T-helper 2 cell treated with Interferon-gamma antibody and Interleukin-4, amounts not matched to agents 5 μg/mL and 100 μg/mL, for 36 hours (primary cell): ENCODE results near the gene LRPAP1.
"Not testable (repeated sequence)": the region's sequence is repeated elsewhere in the genome, so short reads cannot be mapped to it uniquely, and the experiment has no call there.

Experiments
- DNase-seq: peaks from one replicate; pipeline ENCODE4 v3.0.0; 2021; ENCODE audit warnings: low spot score
- H3K27ac Mint-ChIP-seq: one replicate; pipeline ENCODE4 v1.8.0; 2021; ENCODE audit warnings: mild to moderate bottlenecking, mixed read lengths
- H3K27me3 Mint-ChIP-seq: one replicate; pipeline ENCODE4 v1.8.0; 2021; ENCODE audit warnings: low read depth, mixed read lengths
- H3K36me3 Mint-ChIP-seq: one replicate; pipeline ENCODE4 v1.8.0; 2021; ENCODE audit warnings: low read depth, mixed read lengths
- H3K4me1 Mint-ChIP-seq: one replicate; pipeline ENCODE4 v1.8.0; 2021; ENCODE audit warnings: low read depth, mixed read lengths
- H3K4me3 Mint-ChIP-seq: one replicate; pipeline ENCODE4 v1.8.0; 2022; ENCODE audit warnings: mild to moderate bottlenecking, moderate library complexity, mixed read lengths
- H3K9me3 Mint-ChIP-seq: one replicate; pipeline ENCODE4 v1.8.0; 2021; ENCODE audit warnings: mixed read lengths

LRPAP1 gene

DNA sequence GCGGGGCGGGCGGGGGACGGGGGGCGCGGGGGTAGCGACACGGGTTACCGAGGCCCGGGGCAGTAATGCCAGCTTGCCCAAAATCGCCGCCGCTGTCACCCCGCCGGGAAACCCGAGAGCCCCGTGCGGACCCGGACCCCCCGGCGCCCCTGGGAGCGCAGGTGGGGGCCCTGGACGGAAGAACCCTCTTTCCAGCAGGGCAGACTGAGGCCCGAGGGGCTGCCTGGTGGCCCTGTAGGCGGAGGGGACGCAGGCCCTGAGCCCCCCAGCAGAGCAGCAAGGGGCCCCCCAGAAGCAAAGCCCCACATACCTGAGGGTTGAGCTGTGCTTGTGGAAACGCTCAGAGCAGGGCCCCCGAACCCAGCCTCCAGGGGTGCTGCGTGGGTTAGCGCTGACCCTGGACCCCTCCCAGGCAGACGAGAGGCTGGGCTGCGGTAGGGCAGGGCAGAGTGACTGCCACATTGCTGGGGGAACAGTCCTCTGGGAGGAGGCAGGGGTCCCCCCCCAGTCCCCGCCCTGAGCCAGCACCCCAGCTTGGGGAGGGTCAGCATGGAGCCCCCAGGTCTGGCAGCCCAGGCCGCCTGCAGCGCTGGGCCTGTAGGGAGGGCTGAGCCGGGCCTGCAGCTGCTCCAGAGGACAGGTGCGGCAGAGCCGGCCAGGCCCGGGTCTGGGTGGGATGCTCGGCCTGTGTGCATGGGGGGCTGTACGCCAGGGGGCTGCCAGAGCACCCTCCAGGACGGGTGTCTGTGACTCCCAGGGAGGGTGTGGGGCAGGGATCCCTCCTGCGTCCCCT is 68.5 kb downstream of the LRPAP1 start:
- DNase-seq, result no peak
- Mint-ChIP-seq H3K4me1 (no peaks in the 10 kb centered on the region), H3K4me3 (no peak overlapping the region), H3K27ac (no peak overlapping the region), H3K27me3 (peaks cover 10% of the 10 kb centered on the region), H3K9me3 (no peaks in the 10 kb centered on the region), H3K36me3 (no peaks in the 10 kb centered on the region)

DNA sequence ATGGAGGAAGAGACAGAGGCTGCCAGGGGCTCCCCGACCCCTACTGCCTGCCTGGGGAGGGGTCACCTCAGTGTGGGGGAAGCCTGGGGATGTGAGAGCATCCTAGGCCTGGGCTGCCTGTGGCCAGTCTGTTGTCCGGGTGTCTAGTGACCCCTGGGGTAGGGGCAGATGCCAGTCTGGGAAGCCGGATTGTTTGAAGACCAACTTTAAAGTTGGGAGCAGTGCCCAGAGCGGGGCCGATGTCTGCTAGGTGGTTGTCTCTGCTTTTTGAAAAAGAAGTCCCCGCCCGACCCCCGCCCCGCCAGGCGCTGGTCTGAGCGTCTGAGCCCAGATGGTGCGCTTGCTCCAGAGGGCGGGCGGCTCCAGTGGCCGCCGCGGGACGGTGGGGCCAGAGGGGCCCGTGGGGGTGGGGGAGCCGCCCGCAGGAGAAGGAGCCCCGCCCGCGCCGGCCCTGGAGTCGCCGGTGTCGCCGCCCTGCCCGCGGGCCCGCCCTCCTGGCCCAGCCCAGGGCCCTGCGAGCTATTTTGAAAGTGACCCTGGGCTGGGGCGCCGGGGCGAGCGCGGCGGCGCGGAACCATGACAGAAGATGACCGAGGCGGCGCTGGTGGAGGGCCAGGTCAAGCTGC is 69.3 kb downstream of the LRPAP1 start, which contains the start of gene DOK7:
Gene DOK7 (plus strand): TSS at position 517 of the 626 bp plus-strand sequence. CDS start 70 bp downstream, at position 587.
- no peaks in the 10 kb centered on the region for H3K9me3 Mint-ChIP-seq
- H3K27ac Mint-ChIP-seq, result no peak within 1 kb of the TSS
- H3K4me3 Mint-ChIP-seq, result no peak within 1 kb of the TSS
- DNase-seq, result no peak
- H3K27me3 Mint-ChIP-seq, result peaks cover 10% of the 10 kb centered on the region
- H3K36me3 Mint-ChIP-seq, result no peaks in the 10 kb centered on the region
- H3K4me1 Mint-ChIP-seq, result no peaks in the 10 kb centered on the region

DNA sequence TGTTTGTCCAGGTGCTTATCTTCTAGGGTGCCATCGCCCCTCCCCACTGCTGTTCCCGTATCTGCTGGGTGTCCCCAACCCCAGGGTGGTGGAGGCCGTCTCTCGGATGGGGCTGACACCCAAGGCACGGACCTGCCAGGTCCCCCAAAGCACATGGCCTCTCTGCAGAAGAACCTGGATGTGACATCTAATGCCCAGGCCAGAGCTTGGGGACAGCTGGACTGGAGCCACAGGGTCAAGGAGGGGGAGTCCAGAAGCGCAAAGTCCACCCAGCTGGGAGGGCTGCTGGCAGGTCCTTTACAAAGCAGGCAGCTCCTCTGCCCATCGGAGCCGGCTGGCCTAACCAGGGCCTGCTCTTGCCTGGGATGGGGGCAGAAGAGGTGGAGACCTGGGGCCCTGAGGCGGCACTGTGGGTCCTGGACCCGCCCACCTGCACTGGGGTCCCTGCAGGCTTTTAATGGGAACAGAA is 69.9 kb downstream of the LRPAP1 start:
- DNase-seq, result no peak
- peaks cover 10% of the 10 kb centered on the region for H3K27me3 Mint-ChIP-seq
- H3K4me3 Mint-ChIP-seq, result no peak overlapping the region
- no peaks in the 10 kb centered on the region for H3K36me3 Mint-ChIP-seq
- H3K9me3 Mint-ChIP-seq, result no peaks in the 10 kb centered on the region
- no peaks in the 10 kb centered on the region for H3K4me1 Mint-ChIP-seq
- no peak overlapping the region for H3K27ac Mint-ChIP-seq

DNA sequence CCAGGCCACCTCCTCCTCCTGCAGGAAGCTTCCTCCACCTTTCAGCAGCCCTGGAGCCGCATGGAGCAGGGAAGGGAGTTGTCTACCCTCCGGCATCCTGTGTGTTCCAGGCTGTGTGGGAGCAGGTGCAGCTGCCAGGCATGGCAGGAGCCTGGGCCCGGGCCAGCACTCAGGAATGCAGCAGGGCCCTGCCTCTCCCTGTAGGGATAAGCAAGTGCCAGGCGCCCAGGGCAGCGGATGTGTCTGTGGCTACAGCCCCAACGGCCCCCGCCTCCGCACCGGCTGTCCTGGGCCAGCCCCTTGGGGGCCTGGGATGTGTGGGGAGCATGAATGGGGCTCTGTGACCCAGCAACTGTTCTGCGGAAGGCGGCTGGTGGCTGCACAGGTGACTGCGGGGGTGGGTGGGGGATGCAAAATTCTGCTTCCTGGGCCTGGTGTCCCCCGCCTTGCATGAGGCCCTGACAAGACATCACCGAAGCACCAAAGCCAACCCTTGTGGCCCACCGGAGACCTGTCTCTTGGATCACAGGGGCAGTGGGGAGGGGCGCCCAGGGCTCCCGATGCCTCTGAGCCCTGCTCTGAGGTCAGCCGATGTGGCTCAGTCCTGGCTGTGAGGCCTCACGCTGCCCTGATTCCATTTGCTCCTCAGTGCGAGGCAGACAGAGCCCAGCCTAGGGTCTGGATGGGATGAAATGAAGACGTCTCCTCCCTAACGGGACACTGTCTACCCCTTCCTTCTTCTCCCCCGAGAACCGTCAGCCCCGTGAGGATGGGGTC is 70.5 kb downstream of the LRPAP1 start:
- Mint-ChIP-seq H3K27me3 (peaks cover 10% of the 10 kb centered on the region), H3K4me1 (no peaks in the 10 kb centered on the region), H3K36me3 (no peaks in the 10 kb centered on the region), H3K27ac (no peak overlapping the region), H3K4me3 (no peak overlapping the region), H3K9me3 (no peaks in the 10 kb centered on the region)
- no peak for DNase-seq

DNA sequence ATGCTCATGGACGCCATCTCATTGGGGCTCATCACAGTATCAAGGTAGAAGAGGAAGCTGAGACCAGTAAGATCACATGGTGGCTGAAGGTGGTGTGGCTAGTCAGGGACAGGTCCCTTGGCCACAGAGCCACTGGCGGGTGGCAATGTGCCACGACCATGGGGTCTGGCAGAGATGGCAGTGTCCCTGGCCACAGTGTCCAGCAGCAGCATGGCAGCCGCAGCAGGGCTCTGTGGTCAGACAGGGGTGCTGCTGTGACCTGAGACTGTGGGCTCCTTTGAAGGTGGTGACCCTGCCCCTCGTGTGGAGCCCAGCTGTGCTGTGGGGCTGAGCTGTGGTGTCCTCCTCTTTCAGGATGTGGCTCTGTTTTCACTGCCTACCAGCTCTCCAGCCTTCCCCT is 71.3 kb downstream of the LRPAP1 start:
- no peak for DNase-seq
- H3K9me3 Mint-ChIP-seq, result peaks cover under 1% of the 10 kb centered on the region
- peaks cover 10% of the 10 kb centered on the region for H3K27me3 Mint-ChIP-seq
- H3K36me3 Mint-ChIP-seq, result no peaks in the 10 kb centered on the region
- H3K4me1 Mint-ChIP-seq, result no peaks in the 10 kb centered on the region
- H3K27ac Mint-ChIP-seq, result no peak overlapping the region
- no peak overlapping the region for H3K4me3 Mint-ChIP-seq

DNA sequence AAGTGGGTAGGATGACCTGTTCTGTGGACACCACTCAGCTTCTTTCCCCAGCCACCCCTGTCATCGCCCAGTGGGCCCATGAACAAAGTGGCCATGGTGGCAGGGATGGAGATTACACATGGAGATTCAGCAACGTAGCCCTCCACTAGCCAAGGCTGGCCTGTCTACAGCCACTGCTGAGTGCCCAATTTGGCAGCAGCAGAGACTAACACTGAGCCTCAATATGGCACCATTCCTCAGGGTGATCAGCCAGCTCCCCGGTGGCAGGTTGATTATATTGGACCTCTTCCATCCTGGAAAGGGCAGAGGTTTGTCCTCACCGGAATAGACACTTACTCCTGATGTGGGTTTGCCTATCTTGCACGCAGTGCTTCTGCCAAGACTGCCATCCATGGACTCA is 73.1 kb downstream of the LRPAP1 start:
- not testable (repeated sequence) for H3K36me3 Mint-ChIP-seq, H3K4me1 Mint-ChIP-seq

DNA sequence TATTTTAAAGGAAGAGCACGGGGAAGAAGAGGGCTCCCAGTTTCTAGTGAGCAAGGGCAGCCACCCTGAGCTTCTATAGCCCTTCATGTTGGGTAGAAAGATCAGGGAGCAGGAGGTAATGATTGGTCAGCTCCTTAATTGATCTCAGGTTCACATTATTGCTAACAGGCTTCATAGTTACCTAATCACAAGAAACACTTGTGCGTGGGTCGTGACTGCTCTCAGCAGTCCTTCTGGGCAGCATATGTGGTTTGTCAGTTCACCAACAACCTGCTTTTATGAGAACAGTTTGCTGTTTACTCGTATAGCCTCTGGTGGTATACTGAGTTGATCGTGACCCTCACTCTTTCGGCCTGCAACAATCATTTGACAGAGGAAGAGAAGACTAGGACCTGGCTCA is 73.9 kb downstream of the LRPAP1 start:
- H3K36me3 Mint-ChIP-seq, result no peaks in the 10 kb centered on the region
- H3K4me1 Mint-ChIP-seq, result no peaks in the 10 kb centered on the region
- peaks cover 12% of the 10 kb centered on the region for H3K27me3 Mint-ChIP-seq
- no peak overlapping the region for H3K4me3 Mint-ChIP-seq
- no peak for DNase-seq
- peaks cover 11% of the 10 kb centered on the region for H3K9me3 Mint-ChIP-seq
- H3K27ac Mint-ChIP-seq, result no peak overlapping the region

More for the DNA sequence above, 73.1 kb downstream of the LRPAP1 start:
- H3K9me3 Mint-ChIP-seq, result peaks cover 11% of the 10 kb centered on the region
- not testable (repeated sequence) for H3K27ac Mint-ChIP-seq, H3K4me3 Mint-ChIP-seq, DNase-seq
- H3K27me3 Mint-ChIP-seq, result peaks cover 12% of the 10 kb centered on the region

DNA sequence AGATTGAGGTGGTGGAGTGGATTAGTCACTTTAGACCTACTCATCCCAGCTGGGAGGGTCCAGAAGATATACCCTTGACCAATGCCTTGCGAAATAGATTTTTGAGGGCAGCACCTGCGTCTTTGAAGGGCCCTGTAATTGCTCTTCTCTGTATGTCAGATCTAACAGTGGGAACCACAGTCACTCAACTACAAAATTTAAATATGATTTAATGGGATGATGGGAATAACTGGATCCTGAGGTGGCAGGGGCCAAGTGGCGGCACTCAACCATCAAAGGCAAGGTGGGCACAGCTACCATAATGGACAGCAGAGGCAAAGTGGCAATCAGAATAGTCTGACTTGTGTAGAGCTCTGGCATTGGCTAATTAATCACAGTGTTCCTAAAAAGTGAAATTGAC is 76.6 kb downstream of the LRPAP1 start:
- H3K4me3 Mint-ChIP-seq, H3K36me3 Mint-ChIP-seq, H3K4me1 Mint-ChIP-seq, DNase-seq, H3K27ac Mint-ChIP-seq, H3K27me3 Mint-ChIP-seq: not testable (repeated sequence)
- H3K9me3 Mint-ChIP-seq, result peaks cover 11% of the 10 kb centered on the region
